Spleen (tissue), 11 donors: ENCODE measurements around the gene GFRAL. TPM values are rescaled to one million over a fixed set of nuclear protein-coding genes. Genes with fewer than 3 reads are reported as not detected.

Source experiments
- DNase-seq: peaks from one replicate; pipeline ENCODE4 v3.0.0-alpha.2; 2020
- H3K27ac ChIP-seq, 8 donors: fragments of 200-600 bp; sonication (generic) in 7 of 8; 1 replicate in 4 of 8; 2 replicates in 4 of 8; pipeline versions ENCODE4 v1.5.0 to v1.8.0; 2016 to 2021; ENCODE audit warnings: inconsistent platforms in 4 of 8, mild to moderate bottlenecking in 4 of 8, moderate library complexity in 1 of 8
- H3K27me3 ChIP-seq, 7 donors: fragments of 200-600 bp; sonication (generic) in 6 of 7; replicated peaks in 1 of 7; 1 replicate in 4 of 7; 2 replicates in 3 of 7; pipeline versions ENCODE4 v1.5.0 to v1.8.0; 2016 to 2021; ENCODE audit warnings: inconsistent platforms in 3 of 7, mild to moderate bottlenecking in 1 of 7
- H3K36me3 ChIP-seq, 6 donors: fragments of 200-600 bp; sonication (generic) in 5 of 6; 1 replicate in 4 of 6; 2 replicates in 2 of 6; pipeline versions ENCODE4 v1.5.0 to v1.8.0; 2016 to 2021; ENCODE audit warnings: inconsistent platforms in 2 of 6
- H3K4me1 ChIP-seq, 6 donors: fragments of 200-600 bp; sonication (generic) in 5 of 6; 1 replicate in 3 of 6; 2 replicates in 3 of 6; pipeline versions ENCODE4 v1.5.0 to v1.8.0; 2016 to 2021; ENCODE audit warnings: inconsistent platforms in 3 of 6
- H3K4me3 ChIP-seq, 8 donors: fragments of 200-600 bp; sonication (generic) in 7 of 8; 1 replicate in 4 of 8; 2 replicates in 4 of 8; pipeline versions ENCODE4 v1.5.0 to v1.8.0; 2016 to 2021; ENCODE audit warnings: inconsistent platforms in 4 of 8, mild to moderate bottlenecking in 4 of 8, moderate library complexity in 2 of 8
- H3K9me3 ChIP-seq, 8 donors: fragments of 200-600 bp; sonication (generic) in 7 of 8; 1 replicate in 4 of 8; 2 replicates in 4 of 8; pipeline versions ENCODE4 v1.5.0 to v1.8.0; 2016 to 2021; ENCODE audit warnings: inconsistent platforms in 4 of 8
- CTCF ChIP-seq, 11 experiments: fragments of 200-600 bp in 7 of 11; fragments of 450-650 bp in 4 of 11; sonication (generic) in 4 of 11; IDR thresholded peaks in 8 of 11; conservative IDR thresholded peaks in 3 of 11; 1 replicate in 7 of 11; 2 replicates in 4 of 11; pipeline versions ENCODE4 v1.4.0 to v1.8.0; 2016 to 2021; ENCODE audit warnings: antibody characterized with exemption in 11 of 11, inconsistent platforms in 4 of 11, mild to moderate bottlenecking in 1 of 11
- POLR2A ChIP-seq, 3 donors: fragments of 450-650 bp; IDR thresholded peaks; one replicate each; pipeline ENCODE4 v1.5.1; 2017; ENCODE audit warnings: antibody characterized with exemption in 3 of 3, mild to moderate bottlenecking in 1 of 3
- POLR2AphosphoS5 ChIP-seq, 3 donors: sonication (generic); formaldehyde crosslinking; IDR thresholded peaks; one replicate each; pipeline ENCODE4 v1.5.1; 2017; ENCODE audit warnings: antibody characterized with exemption in 3 of 3
- WGBS, 5 donors: extraction: QIAGEN DNeasy Blood & Tissue Kit in 3 of 5; methylation state at CpG; one replicate each; pipeline versions ENCODE4 v1.1.5 to v1.1.7; 2013 to 2018; 5-methylcytosine and 5-hydroxymethylcytosine counted together
- intact Hi-C: fragments of 100-400 bp; cut with DNase I; formaldehyde crosslinking; loops from one replicate; pipeline ENCODE4 v1.15.0; 2023; ENCODE audit warnings: low total_unique reads
- polyA plus RNA-seq, 3 donors: library from polyadenylated mRNA; stranded (reverse); fragments of 200-250 nt; gene quantifications; one replicate each; pipeline ENCODE4 v1.2.1, GENCODE V29; 2013
- total RNA-seq, 7 donors: library from RNA; depleted of rRNA in 3 of 7; stranded (reverse); fragments of >200 nt in 3 of 7; fragmentation: NEBNext Ultra II Directional in 4 of 7; extraction: Animal tissue kit (Norgen Biotek cat#: 25700) in 4 of 7; gene quantifications; one replicate each; pipeline versions ENCODE4 v1.1.0 to v1.2.1, GENCODE V29; 2016 to 2021
- donor health status: healthy with polysubstance abuse.
- donor health status: DM: no; HTN: no; CAD: no; lungs with moderate emphysema.
- donor health status: DM: no; HTN: no; CAD: no.
- donor health status: Bipolar disorder and iron deficiency.
- donor health status: healthy.
- donor health status: DM: no; HTN: no; CAD: no.
- donor health status: DM: yes; HTN: yes; CAD: no.

GFRAL gene
- total and polyA plus RNA-seq, 10 donors, result not detected

DNA sequence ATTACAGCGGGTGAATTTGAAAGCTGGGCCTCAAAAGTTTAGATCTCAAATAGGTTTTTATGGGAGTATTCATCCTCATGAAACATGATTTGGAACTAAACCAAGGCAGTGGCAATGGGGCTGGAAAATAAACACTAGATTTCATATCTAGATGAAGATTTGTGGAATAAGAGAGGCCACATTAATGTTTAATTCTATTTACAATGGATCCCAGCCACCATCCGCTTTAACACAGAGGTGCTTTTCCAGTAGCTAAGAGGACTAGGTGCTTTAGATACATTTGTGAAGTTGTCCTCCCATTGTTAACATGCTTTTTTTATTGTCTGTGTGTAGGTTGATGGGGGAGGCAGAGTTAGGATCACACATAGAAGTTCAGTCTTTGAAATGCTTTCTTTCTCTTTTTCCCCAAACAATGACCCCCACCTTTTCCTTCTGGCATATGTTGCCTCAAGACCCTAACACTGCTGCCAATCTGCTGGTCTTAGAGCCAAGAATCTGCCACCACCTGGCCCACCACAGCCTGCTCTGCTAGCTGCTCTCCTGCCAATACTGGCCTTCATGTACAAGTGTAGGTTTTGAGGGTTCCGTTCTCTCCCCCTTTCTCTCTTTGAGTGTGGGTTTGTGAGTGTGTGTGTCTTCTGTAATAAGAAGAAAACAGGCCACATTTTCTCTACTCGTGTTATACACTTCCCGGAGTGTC is 27.8 kb upstream of the GFRAL start:
- intact Hi-C loops, result no loop called here
- Histone ChIP-seq H3K27me3 (no peaks in the 10 kb centered on the region), H3K4me3 (no peak overlapping the region), H3K9me3 (peaks cover 0 to 17% (median 10%) of the 10 kb centered on the region in 8 donors), H3K4me1 (no peaks in the 10 kb centered on the region), H3K36me3 (no peaks in the 10 kb centered on the region), H3K27ac (no peak overlapping the region)
- 80 to 95% (median 83%) methylated on average over 5 of the region's 5 CpGs for WGBS, 5 donors
- TF ChIP-seq POLR2AphosphoS5 (IDR thresholded peaks at IDR 0.05) (no peak), POLR2A (IDR thresholded peaks at IDR 0.05) (no peak), CTCF (IDR thresholded peaks at IDR 0.05 in 8 of 11, conservative IDR thresholded peaks at IDR 0.05 in 3 of 11) (no peak)
- DNase-seq, result no peak

GRCh38 chr6:55304747-55305146 is 22.5 kb upstream of the GFRAL start:
- DNase-seq, result no peak
- intact Hi-C loops, result no loop called here
- H3K9me3 ChIP-seq, result peaks cover 0 to 16% (median 4%) of the 10 kb centered on the region in 8 donors
- WGBS, 5 donors, result 60 to 89% (median 67%) methylated on average over 1 of the region's 1 CpG
- TF ChIP-seq CTCF (IDR thresholded peaks at IDR 0.05 in 8 of 11, conservative IDR thresholded peaks at IDR 0.05 in 3 of 11), result no peak
- TF ChIP-seq POLR2AphosphoS5 (IDR thresholded peaks at IDR 0.05), result no peak
- TF ChIP-seq POLR2A (IDR thresholded peaks at IDR 0.05), result no peak
- H3K4me1 ChIP-seq, result no peaks in the 10 kb centered on the region
- H3K36me3 ChIP-seq, result no peaks in the 10 kb centered on the region
- no peak overlapping the region for H3K4me3 ChIP-seq
- H3K27ac ChIP-seq, result no peak overlapping the region
- no peaks in the 10 kb centered on the region for H3K27me3 ChIP-seq

DNA sequence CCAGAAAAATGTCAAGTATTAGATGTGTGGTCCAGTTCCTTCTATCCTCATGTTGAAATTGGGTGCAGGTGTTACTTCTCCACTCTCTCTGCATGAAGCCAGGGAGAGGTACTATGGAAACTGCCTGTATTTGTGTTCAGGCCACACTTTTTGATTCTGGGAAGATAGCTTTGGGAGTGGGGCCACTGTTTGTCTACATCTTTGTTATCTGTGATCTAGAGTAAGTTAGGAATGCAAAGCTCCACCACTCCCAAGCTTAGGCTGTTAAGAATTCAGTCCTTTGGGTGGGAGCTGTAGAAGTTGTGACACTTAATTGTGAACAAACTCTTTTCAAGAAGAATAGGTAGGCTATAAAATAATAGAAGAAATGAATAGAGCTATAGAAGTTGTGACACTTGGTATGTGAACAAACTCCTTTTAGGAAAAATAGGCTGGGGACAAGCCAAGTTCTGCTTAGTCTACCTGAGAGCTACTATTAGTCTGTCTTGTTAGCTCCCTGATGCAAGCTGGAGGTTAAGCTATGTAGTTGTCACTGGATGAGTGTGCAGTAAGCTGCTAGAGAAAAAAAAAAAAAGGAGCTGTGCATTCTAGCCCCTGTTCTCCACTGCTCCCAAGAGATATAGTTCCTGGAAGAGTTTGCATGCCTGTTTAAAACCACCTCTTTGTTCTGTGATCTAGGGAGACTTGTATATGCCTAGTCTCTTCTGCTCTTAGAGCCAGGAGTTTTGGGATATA is 7.1 kb upstream of the GFRAL start:
- intact Hi-C loops, result no loop called here
- TF ChIP-seq POLR2A (IDR thresholded peaks at IDR 0.05), result no peak
- TF ChIP-seq POLR2AphosphoS5 (IDR thresholded peaks at IDR 0.05), result no peak
- TF ChIP-seq CTCF (IDR thresholded peaks at IDR 0.05 in 8 of 11, conservative IDR thresholded peaks at IDR 0.05 in 3 of 11), result no peak

DNA sequence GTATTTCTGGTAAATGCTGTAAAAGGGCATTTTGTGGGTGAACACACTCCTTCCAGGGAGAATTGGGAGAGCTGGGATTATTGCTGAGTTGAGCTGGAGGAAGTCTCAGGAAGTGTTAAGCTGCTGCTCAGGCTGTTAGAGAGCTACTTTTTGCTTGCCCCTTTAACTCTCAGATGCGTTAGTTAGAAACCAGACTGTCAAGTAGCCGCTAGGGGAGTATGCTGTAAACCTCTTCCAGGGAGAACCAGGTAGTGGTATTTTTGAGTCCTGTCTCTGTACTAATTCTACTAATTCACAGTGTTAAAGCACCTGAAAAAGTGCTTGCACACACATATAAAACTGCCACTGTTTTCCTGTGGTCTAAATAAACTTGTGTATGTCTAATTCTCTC is 6.6 kb upstream of the GFRAL start:
- Histone ChIP-seq H3K4me1 (no peaks in the 10 kb centered on the region), H3K27ac (no peak overlapping the region), H3K4me3 (no peak overlapping the region), H3K9me3 (peaks cover 0 to 33% (median 11%) of the 10 kb centered on the region in 8 donors), H3K36me3 (no peaks in the 10 kb centered on the region), H3K27me3 (no peaks in the 10 kb centered on the region)
- intact Hi-C loops, result no loop called here
- TF ChIP-seq POLR2AphosphoS5 (IDR thresholded peaks at IDR 0.05) (no peak), CTCF (IDR thresholded peaks at IDR 0.05 in 8 of 11, conservative IDR thresholded peaks at IDR 0.05 in 3 of 11) (no peak), POLR2A (IDR thresholded peaks at IDR 0.05) (no peak)
- no peak for DNase-seq
- WGBS, 5 donors, result 55 to 65% (median 60%) methylated on average over 2 of the region's 2 CpGs

More for the DNA sequence above, 7.1 kb upstream of the GFRAL start:
- H3K9me3 ChIP-seq, result peaks cover 0 to 33% (median 11%) of the 10 kb centered on the region in 8 donors
- H3K27me3 ChIP-seq, result no peaks in the 10 kb centered on the region
- no peaks in the 10 kb centered on the region for H3K4me1 ChIP-seq
- no peak for DNase-seq
- H3K36me3 ChIP-seq, result no peaks in the 10 kb centered on the region
- no peak overlapping the region for H3K4me3 ChIP-seq
- H3K27ac ChIP-seq, result no peak overlapping the region
